GM18858 (cell line): Measurements from ENCODE around the gene P2RY8.
"Not testable (repeated sequence)": the region's sequence is repeated elsewhere in the genome, so short reads cannot be mapped to it uniquely, and the experiment has no call there.

Source experiments
- ATAC-seq: cut with Tn5 transposase; IDR thresholded peaks from one replicate; pipeline ENCODE4 v1.9.1; 2021; ENCODE audit not compliant: unreplicated experiment

P2RY8 gene

DNA sequence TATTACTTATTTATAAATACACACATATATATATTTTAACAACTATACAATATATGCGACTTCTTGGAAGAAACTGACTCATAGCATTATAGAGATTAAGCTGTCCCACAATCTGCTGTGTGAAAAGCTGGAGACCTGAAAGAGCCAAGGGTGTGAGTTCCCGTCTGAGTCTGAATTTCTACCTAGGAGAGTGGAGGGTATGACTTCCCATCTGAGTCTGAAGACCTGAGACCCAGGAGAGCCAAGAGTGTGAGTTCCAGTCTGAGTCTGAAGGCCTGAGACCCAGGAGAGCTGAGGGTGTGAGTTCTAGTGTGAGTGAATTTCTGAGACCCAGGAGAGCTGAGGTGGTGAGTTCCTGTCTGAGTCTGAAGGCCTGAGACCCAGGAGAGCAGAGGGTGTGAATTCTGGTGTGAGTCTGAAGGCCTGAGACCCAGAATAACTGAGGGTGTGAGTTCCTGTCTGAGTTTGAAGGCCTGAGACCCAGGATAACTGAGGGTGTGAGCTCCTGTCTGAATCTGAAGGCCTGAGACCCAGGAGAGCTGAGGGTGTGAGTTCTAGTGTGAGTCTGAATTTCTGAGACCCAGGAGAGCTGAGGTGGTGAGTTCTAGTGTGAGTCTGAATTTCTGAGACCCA is 8.9 kb upstream of the P2RY8 start:
- ATAC-seq, result no peak

DNA sequence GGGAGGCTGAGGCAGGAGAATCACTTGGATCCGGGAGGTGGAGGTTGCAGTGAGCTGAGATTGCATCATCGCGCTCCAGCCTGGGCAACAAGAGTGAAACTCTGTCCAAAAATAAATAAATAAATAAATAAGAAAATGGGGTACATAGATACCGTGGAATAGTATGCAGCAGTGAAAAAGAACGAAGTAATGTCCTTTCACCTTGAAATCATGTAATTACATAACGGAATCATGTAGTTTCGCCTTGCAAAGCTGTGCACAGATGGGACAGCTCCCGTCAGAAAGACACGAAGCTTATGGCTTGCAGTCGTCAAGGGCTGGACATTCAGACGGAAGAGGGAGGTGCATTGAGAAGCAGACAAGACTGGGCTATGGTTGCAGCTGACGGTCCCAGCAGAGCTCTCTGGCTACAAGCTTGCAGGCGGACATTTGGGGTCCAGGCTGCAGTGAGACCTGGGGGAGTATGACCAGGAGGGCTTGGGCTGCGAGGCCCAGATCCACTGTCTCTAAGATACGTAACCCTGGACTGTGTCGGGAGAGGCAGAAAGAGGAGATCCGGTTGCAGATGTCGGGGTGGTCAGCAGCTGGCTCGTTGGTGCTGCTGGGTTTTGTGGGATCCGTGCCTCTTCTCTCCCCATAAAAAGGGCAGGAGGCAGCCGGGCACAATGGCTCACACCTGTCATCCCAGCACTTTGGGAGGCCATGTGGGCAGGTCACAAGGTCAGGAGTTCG is 6.2 kb upstream of the P2RY8 start:
- ATAC-seq, result no peak

DNA sequence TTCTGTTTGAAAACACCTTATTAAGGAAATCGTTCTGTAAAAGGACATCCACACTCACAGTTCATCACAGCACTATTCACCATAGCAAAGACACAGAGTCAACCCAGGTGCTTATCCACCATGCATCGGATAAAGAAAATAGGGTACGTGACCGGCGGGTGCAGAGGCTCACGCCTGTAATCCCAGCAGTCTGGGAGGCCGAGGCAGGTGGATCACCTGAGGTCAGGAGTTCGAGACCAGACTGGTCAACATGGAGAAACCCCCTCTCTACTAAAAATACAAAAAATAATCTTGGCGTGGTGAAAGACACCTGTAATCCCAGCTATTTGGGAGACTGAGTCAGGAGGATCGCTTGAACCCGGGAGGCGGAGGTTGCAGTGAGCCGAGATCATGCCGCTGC is 2.2 kb upstream of the P2RY8 start:
- ATAC-seq, result not testable (repeated sequence)

DNA sequence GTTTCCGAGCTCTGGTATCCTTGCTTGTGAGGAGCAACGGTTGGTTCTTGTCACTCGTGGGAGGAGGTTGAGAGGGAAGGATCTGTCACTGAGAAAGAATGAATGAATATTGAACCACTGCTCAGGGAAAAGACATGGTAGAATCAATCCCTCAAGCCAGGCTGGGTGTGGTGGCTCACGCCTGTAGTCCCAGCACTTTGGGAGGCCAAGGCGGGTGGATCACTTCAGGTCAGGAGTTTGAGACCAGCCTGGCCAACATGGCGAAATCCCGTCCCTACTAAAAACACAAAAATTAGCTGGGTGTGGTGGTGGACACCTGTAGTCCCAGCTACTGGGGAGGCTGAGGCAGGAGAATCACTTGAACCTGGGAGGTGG is 718 bp upstream of the P2RY8 start:
- ATAC-seq, result not testable (repeated sequence)

DNA sequence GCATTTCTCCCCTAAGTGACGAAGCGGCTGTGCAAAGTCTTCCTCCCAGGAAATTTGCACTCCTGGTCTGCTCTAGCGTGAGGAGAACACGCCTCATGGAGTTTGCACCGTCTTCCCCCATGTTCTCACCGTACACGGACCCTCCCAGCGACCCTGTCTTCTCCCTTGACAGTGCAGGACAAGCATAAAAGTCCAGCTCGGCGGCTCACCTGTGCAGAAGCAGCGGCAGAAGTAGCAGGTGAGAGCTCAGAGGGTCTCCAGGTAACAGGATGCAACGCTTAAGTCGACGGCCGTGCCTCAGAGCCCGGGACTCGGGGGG is 314 bp downstream of the P2RY8 start:
- ATAC-seq, result no peak

DNA sequence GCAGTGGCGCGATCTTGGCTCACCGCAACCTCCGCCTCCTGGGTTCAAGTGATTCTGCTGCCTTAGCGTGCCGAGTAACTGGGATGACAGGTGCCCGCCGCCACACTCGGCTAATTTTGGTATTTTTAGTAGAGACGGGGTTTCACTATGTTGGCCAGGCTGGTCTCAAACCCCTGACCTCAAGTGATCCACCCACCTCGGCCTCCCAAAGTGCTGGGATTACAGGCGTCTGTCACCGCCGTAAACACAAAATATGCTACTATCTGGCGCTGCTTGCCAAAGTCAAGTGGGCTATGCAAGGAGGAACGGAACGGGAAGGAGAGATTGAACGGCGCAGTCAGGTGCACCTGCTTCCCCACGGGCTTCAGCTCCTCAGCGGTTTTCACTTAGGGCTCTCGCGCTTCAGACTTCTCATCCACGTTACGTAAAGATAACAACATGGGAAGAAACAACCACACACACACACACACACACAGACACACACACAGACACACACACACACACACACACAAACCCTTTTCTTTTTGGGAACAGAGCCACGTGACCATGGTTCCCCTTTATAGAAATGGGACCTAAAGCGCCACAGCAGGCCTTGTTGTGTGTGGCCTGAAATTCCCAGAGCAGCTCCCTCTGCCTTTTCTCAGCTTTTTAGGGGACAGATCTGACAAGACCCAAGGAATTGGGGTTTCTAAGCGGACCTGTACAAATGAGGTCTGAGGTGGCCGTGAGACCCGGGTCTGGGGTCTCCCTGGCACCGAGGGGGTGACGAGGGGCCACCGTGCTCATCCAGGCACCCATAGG is 1.5 kb downstream of the P2RY8 start:
- no peak for ATAC-seq

DNA sequence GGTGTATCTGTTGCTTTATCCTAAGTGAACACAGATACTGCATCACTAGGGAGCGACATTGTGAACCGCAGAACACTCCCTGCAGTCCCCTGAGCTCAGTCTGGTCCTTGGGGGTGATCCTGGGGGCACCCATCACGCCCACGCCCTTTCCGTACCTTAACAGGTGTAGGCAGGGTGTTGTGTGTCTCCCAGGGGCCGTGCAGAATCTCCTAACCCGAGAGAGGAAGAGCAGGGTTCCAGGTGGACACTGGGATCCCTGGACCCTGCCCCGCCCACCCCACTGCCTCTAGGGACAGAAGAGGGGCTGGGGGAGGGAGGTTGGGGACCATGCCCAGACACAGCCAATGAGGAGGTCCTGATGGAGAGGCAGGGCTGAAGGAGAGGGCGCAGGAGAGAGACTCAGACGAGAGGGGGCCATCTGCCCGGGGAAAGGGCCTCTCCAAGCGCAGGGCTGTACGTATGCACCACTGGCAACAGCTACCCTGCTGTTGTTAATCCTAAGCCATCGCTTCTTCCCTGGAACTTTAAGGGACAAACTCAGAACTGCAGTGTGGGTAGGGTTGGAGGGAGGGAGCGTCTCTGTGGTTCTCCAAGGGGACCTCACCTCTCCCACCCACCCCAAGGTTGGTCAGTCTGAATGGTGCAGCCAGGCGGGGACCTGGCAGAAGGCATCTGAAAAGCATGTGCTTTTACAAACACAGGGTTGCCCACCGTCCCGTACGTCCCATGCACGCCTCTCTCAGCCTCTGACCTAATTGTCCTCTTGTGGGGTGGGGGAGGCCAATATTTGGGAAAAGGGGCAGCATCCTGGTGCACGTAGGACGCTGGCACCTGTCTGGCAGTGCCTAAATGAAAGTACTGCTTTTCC is 2.5 kb downstream of the P2RY8 start:
- ATAC-seq, result no peak

DNA sequence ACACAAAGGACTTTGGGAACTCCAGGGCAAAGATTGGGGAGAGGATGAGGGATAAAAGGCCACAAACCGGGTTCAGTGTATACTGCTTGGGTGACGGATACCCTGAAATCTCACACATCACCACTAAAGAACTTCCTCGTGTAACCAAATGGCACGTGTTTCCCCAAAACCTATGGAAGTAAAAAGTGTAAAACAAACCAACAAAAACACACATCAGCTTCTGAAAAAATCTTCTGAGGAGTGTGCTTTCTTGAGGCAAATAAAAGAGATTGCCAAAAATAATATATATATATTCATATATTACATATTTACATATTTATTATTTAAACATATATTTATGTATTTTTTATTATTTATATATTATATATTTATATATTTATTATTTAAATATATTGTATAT is 3.9 kb downstream of the P2RY8 start:
- ATAC-seq, result no peak

DNA sequence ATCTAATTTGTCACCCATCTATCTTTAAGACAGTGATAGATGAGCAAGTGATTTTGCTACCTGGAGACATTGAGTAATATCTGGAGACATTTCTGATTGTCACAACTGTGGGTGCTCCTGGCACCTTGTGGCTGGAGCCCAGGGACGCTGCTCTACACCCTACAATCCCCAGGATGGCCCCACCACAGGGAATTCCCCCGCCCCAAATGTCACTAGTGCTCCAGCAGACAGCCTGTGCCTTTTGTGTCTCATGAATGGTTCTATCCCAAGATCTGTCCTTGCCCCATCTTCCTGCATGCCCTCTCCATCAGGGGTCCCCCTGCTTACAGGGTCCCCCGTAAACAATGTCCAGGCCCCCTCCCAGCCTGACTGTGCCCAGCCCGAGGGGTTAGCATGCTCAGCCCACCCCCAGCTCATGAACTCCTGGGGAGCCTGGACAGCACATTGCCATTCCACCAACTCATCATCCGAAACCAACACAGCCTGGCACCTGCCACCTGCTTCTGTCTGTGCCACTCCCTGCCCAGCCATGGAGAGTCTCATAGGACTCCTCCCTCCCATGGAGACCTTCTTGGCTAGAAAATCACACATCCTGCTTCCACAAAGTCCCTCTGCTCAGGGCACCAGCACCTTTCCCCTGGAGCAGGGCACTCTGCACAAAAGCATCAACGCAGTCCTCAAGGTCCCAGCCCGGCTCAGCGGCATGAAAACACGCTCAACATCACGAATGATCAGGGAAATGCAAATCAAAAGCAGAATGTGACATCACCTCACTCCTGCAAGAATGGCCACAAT is 5.7 kb downstream of the P2RY8 start:
- no peak for ATAC-seq

DNA sequence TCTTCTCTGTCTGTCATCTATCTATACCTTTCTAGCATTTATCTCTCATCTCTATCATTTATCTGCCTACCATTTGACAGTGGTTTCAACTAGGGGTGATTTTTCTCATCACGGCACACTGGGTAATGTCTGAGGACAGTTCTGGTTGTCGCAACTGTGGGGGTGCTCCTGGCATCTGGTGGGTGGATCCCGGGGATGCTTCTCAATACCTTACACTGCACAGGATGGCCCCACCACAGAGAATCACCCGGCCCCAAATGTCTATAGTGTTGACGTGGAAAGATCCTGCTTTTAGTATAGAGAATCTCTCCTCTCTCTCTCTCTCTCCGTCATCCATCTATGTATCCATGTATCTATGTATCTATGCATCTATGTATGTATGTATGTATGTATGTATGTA is 7.2 kb downstream of the P2RY8 start:
- ATAC-seq, result no peak

DNA sequence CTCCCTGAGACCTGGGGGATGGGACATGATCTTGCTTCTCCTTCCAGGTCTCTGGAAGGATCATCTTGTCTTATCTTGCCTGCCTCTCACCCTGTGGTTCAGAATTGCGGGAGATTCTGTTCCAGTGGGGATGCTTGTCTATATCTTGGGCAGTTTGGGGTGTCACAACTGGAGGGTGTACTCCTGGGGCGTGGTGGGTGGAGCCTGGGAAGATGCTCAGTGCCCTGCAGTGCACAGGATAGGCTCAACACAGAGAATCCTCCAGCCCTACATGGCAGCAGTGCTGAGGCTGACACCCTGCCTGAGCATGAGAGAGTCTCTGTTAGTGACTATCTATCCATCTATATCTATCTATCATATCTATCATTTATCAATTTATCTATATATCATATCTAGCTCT is 7.7 kb downstream of the P2RY8 start:
- no peak for ATAC-seq

DNA sequence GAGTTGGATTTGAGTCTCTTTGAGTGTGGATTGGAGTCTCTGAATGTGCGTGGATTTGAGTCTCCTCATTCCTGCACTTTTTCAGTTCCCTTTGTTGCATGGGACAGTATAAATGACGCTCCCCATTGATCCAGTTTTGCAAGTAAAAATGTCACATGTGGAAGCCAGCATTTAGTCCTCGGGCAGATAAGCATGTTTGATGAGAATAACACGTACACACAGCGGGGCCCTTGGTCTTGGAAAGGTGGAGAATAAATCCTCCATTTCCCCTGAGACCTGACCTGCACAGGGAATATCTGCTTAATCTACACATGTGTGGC is 8.1 kb downstream of the P2RY8 start:
- ATAC-seq, result no peak

DNA sequence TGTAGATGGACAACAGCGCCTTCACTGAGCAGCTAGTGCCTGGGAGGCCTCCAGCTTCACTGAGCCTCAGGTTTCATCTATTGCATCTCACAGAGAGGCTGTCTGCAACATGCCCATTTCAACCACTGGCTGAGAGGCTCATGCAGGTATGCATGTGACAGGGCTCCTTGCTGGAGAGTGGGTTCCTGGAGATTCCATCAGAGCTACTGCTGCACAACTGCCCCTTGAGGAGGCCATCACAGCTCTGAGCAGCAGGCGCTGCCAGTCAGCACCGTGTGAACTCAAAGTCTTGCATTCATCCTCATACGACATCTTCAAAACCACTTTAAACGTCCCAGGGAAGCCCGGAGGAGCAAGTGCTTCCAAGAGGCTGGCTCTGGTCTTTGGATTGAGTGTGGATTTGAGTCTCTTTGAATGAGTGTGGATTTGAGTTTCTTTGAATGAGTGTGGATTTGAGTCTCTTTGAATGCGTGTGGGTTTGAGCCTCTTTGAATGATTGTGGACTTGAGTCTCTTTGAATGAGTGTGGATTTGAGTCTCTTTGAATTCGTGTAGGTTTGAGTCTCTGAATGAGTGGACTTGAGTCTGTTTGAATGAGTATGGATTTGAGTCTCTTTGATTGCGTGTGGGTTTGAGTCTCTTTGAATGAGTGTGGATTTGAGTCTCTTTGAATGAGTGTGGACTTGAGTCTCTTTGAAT is 8.7 kb downstream of the P2RY8 start:
- ATAC-seq, result no peak

DNA sequence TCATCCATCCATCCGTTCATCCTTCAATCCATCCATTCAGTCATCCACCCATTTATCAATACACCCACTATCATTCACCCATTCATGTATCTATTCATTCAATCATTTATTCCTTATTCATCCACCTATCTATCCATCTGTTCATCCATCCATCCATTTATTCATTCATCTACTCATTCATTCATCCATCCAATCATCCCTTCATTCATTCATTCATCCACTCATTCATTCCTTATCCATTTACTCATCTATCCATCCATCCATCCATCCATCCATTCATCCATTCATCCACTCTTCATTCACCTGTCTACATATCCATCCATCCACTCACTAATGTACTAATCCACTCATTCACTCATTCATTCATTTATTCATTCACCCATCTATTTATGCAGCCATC is 9.5 kb downstream of the P2RY8 start:
- ATAC-seq, result no peak

DNA sequence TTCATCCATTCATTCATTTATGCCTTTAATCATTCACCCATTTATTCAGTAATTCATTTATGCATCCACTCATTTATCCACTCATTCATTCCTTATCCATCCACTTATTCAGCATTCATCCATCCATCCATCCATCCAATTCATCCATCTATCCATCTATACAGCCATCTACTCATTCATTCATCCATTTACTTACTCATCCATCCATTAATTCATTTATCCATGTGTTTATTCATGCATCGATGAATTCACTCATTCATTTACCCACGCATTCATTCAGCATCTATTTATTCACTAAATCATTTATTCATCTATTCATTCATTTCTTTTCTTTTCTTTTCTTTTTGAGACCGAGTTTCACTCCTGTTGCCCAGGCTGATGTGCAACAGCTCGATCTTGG is 10.4 kb downstream of the P2RY8 start:
- ATAC-seq, result no peak

DNA sequence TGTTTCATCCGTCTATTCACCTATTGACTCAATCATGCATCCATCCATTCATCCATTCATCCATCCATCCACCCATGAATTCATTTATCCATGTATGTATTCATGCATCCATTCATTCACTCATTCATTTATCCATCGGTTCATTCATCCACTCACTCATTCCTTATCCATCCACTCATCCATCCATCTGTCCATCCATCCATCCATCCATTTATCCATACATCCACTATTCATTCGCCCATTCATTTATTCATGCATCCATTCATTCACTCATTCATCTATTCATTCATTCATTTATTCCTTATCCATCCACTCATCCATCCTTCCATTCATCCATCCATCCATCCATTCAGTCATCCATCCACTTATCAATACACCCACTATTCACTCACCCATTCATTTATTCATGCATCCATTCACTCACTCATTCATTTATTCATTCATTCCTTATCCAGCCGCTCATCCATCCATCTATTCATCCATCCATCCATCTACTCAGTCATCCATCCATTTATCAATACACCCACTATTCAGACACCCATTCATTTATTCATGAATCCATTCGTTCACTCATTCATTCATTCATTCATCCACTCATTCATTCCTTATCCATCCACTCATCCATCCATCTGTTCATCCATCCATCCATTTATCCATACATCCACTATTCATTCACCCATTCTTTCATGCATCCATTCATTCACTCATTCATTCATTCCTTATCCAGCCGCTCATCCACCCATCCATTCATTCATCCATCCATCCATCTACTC is 11.2 kb downstream of the P2RY8 start:
- no peak for ATAC-seq

DNA sequence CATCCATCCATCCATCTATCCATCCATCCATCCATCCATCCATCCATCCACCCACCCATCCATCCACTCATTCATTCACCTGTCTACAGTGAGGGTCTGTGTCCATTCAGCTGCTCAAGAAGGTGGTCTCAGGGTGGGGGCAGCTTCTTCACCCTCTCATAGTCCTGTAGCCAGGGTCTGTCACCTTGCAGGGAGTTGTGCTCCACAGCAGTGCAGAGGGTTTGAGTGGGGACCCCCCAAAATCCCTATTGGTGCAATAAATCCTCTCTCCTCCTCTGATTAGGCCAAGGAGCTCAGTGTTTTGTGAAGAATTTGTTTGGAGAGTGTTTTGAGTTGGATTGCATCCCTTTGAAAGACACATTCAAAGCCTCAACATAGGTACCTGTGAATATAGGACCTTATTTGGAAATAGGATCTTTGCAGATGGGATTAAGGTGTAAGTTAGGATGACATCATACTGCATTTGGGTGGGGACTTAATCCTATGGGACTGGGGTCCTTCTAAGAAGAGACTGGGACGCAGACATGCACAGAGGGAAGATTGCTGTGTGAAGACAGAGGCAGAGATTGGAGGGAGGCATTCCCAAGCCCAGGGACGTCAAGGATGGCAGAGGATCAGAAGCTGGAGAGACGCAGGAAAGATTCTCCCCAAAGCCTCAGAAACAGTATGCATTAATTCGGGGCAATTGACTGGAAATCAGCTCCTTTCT is 12.0 kb downstream of the P2RY8 start:
- ATAC-seq, result no peak

DNA sequence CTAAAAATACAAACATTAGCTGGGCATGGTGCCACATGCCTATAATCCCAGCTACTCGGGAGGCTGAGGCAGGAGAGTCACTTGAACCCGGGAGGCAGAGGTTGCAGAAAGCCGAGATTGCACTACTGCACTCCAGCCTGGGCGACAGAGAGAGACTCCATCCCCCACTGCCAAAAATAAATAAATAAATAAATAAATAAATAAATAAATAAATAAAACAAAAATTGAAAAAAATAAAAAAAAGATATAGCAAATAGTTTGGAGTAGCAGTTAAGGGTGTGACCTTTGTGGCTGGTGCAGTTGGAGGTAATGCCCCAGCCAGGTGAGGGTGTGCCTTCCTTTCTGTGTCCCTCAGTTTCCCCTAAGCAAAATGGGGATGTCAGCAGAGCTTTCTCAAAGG is 14.1 kb downstream of the P2RY8 start:
- ATAC-seq, result not testable (repeated sequence)

DNA sequence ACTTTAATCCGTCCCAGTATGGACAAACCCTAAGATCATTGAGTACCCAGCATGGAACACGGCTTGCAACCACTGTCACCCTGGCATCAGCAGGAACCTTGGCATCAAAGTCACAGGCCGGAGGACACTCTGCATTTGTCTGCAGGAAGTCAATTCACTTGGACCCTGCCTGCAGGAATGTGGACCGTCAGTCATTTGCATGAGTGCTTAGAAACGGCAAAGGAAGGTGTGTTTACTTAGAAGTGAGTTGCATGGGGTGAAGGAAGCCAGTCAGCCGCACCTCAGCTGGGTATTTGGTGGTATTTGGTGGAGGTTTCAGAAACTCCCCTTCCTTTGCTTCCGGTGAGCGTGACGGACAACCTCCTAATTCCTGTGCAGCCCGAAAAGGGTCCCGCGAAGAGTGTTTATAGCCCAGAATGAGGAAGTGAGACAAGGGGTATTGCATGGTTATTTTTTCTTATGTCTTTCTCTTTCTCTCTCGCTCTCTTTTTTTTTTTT is 15.5 kb downstream of the P2RY8 start:
- ATAC-seq, result peak; percentile 69
